DND-41 (cell line): ENCODE results near the gene SYNDIG1L.

ENCODE experiments used
- EZH2 ChIP-seq: IDR thresholded peaks from 3 replicates; pipeline ENCODE4 v1.6.1; 2012; ENCODE audit warnings: borderline replicate concordance, low read depth, mild to moderate bottlenecking, moderate library complexity, low read length, inconsistent platforms; ENCODE audit not compliant: severe bottlenecking
- TF ChIP-seq, protein P1 (sequence below): IDR thresholded peaks from 2 replicates; pipeline ENCODE4 v1.5.1; 2012; ENCODE audit warnings: borderline replicate concordance, low read length, moderate library complexity, mild to moderate bottlenecking; ENCODE audit not compliant: poor library complexity, severe bottlenecking; ENCODE audit errors: extremely low read depth

DNA sequence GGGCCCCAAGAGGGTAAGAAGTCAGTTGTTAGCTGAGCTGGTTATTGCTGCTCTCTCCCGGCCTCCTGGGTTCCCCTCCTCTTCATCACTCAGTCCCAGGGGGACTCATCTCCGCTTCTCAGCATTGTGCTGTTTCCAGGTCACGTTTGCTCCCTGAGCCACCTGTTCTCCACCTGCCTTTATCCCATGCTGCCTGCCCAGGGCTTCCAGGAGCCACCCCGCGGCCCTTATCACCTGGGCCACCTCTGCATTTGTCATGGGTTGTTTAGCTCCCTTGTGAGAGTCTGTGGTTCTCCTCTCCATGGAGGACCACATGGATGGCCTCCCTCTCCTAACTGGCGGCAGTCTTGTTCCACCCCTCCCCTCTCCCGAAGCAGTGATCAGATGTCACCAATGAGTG, 36.0 kb downstream of the SYNDIG1L start:
- TF ChIP-seq, protein P1, sequence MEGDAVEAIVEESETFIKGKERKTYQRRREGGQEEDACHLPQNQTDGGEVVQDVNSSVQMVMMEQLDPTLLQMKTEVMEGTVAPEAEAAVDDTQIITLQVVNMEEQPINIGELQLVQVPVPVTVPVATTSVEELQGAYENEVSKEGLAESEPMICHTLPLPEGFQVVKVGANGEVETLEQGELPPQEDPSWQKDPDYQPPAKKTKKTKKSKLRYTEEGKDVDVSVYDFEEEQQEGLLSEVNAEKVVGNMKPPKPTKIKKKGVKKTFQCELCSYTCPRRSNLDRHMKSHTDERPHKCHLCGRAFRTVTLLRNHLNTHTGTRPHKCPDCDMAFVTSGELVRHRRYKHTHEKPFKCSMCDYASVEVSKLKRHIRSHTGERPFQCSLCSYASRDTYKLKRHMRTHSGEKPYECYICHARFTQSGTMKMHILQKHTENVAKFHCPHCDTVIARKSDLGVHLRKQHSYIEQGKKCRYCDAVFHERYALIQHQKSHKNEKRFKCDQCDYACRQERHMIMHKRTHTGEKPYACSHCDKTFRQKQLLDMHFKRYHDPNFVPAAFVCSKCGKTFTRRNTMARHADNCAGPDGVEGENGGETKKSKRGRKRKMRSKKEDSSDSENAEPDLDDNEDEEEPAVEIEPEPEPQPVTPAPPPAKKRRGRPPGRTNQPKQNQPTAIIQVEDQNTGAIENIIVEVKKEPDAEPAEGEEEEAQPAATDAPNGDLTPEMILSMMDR: no peak
- TF ChIP-seq EZH2: no peak
